ENCODE measurements around the gene TK2.
"Not testable (repeated sequence)": the region's sequence is repeated elsewhere in the genome, so short reads cannot be mapped to it uniquely, and the experiment has no call there.

TK2 gene

GRCh38 chr16:66480265-66481080 is 69.4 kb downstream of the TK2 start:
- no peak for DNase-seq

- no peak for DNase-seq
Measured at GRCh38 chr16:66479661-66480264, 70.2 kb downstream of the TK2 start.

- DNase-seq = peak; percentile 83
Measured at GRCh38 chr16:66478733-66479511, 71.0 kb downstream of the TK2 start.

- DNase-seq = no peak
Measured at GRCh38 chr16:66477028-66477515, 72.8 kb downstream of the TK2 start.

GRCh38 chr16:66476328-66477027 is 73.4 kb downstream of the TK2 start:
- DNase-seq = no peak

GRCh38 chr16:66475232-66475631 is 74.7 kb downstream of the TK2 start:
- DNase-seq = no peak

- peak; percentile 16 for DNase-seq
Measured at GRCh38 chr16:66474750-66475199, 75.1 kb downstream of the TK2 start.

GRCh38 chr16:66473654-66474519 is 76.0 kb downstream of the TK2 start:
- no peak for DNase-seq

GRCh38 chr16:66473051-66473571 is 76.8 kb downstream of the TK2 start:
- no peak for DNase-seq

GRCh38 chr16:66471716-66472393 is 78.1 kb downstream of the TK2 start:
- DNase-seq = no peak

GRCh38 chr16:66471264-66471663 is 78.7 kb downstream of the TK2 start:
- DNase-seq = no peak

GRCh38 chr16:66470556-66470955 is 79.4 kb downstream of the TK2 start:
- DNase-seq = no peak

GRCh38 chr16:66469947-66470546 is 79.9 kb downstream of the TK2 start:
- DNase-seq = no peak

GRCh38 chr16:66469291-66469946 is 80.5 kb downstream of the TK2 start:
- no peak for DNase-seq

- DNase-seq = no peak
Measured at GRCh38 chr16:66468321-66468965, 81.5 kb downstream of the TK2 start.

- no peak for DNase-seq
Measured at GRCh38 chr16:66467611-66468010, 82.3 kb downstream of the TK2 start.

- DNase-seq = not testable (repeated sequence)
Measured at GRCh38 chr16:66466636-66467035, 83.3 kb downstream of the TK2 start.

GRCh38 chr16:66465946-66466345 is 84.0 kb downstream of the TK2 start:
- not testable (repeated sequence) for DNase-seq

GRCh38 chr16:66462912-66463311 is 87.0 kb downstream of the TK2 start:
- DNase-seq = no peak
